GM19099 (cell line): Measurements from ENCODE around the gene FAM227B.

Source experiments
- POLR2A ChIP-seq: IDR thresholded peaks from 3 replicates; pipeline ENCODE4 v1.6.1; 2011; ENCODE audit warnings: low read depth; ENCODE audit not compliant: insufficient read length; ENCODE audit errors: extremely low read depth

The FAM227B gene, protein sequence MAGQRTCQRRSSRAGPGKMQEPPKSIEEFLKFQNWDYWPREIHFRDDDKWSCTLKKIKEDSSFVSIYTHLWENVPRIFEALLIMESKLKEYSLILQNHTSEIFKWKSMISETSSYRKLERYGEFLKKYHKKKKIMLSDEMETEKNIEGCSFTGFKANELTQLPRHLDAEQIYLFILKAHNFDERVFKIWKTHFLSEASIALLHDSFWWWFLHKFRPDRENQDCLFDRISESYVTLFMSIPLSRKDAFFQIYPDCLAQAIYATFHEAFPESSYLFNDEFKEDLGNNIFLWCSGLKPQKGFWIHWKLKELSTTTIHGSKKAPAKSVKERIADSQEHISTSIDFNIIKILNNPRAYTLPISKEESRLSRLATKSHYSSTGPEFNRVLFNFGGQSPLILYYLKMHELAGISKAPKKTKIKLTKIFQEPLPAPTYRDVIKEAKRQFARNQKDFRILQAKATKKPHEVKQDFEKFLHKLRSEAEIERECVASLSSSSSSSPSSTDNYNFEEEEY

DNA sequence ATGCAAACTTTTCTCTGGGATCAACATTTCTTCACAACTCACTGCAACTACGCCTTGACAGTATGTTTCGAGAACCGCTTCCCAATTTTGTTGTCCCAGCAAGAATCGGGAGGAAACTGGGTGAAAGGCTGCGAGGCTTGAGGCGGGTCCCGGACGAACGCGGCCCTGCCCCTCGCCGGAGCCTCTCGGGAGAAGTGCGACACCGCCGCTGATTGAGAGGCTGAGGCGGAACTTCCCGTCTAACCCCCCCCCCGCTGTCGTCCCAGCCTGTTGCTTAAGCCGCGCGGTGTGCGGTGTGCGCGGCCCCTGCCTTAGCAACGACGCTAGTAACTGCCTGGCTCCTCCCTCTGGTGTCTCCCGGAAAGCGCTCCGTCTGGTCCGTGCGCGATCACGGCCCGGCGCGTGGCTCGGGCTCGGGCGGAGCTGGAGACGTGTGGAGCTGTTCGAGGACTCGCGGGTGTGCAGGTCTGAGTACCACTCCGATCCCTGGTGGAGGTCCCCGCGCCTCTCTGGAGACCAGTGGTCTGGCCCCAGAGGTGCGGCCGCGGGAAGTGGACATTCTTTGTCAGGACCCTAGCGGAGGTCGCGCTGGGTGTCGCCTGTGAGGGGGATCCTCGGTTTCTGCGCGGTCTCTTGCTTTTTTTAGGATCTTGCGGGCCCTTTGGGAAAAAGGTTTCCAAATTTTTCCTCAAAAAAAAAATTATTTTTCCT is at the start of gene FAM227B, which contains the start of gene DTWD1:
FAM227B (minus strand) TSS at position 161 of the 711 bp plus-strand sequence. CDS start 5,647 bp downstream, outside the sequence.
DTWD1 (plus strand) TSS at position 391 of the 711 bp plus-strand sequence. CDS start 4,120 bp downstream, outside the sequence.
- peak; percentile 96 for TF ChIP-seq POLR2A

DNA sequence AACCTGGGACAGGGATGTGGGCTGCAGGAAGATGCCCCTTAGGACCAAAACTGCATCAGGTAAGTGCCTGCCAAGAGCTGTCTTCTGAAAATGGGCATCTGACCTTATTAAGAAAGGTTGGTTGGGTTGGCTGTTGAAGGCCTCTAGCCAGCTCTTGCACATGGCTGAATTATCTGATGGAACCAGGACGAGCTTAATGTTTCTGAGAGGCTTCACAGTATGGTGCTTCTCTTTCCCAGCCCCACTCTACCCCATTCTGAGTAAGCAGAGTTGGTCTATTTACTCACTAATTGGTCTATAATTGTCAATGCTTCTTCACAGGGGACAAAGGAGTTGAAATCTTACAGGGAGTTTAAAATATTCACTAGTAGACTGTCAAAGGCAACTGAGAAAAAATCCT is 48.7 kb upstream of the FAM227B start:
- TF ChIP-seq POLR2A, result no peak

DNA sequence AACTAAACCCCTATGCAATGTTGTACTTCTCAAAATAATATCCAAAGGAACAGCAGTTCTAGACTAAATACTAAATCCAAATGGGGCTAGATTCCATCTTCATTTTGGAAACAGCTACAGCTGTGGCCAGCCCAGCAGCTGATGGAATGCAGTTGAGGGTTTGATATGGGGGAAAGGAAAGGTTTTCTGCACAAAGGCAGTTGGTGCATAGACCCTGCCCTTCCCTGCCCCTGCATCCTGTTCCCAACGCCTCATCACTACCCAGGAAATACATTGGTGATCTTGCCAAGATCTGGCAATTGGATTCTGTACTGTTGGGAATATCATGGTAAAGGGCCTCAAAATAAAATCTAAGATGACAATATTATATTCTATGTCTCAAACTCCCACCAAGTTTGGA is 44.1 kb upstream of the FAM227B start:
- no peak for TF ChIP-seq POLR2A

DNA sequence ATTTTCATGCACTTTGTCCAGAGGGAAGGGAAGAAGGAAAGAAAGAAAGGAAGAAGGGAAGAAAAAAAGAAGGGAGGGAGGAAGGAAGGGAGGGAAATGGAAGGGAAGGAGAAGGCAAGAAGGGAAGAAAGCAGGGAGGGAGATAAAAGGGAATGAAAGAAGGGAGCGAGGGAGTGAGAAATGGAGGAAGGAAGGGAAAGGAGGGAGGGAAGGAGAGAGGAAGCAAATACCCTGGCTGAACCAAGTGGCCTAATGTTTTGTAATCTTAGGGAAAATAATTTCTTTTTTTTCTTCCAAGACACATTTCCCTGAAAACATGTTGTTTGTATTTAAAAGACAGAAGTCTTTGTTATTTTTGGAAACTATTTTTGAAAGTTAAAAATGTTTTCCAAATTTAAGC is 36.1 kb upstream of the FAM227B start:
- TF ChIP-seq POLR2A, result no peak

DNA sequence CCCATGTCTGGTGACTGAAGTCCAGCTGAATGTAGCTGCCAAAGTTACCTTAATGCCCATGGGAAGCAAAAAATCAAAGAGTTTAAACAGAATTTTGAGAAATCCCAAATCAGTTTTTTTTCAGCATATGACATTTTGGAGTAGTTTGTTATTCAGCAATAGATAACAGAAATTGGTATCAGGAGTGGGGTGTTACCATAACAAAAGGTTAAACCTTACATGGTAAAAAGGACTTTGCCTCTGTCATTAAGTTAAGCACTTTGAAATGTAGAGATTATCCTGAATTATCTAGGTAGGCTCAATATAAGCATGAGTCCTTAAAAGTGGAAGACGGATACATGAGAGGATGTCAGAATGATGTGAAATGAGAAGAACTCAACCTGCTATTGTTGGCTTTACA is 32.3 kb upstream of the FAM227B start:
- no peak for TF ChIP-seq POLR2A

DNA sequence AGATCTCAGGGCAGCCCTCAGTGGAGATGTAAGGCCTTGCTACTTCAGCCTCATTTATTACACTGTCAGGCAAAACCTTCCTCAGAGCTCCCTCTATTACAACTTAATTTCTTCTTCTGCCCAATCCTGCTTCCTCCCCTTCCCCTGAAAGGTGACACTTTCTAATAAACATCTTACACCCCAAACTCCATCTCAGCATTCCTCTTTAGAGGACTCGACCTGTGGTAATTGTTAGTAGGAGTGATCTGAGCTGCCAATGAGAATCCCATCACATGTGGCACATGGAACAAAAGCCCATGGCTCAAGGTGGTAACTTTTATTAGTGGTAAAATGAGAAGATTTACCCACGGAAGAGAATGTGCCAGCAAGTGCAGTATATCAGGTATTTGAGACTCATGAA is 30.1 kb upstream of the FAM227B start:
- no peak for TF ChIP-seq POLR2A

DNA sequence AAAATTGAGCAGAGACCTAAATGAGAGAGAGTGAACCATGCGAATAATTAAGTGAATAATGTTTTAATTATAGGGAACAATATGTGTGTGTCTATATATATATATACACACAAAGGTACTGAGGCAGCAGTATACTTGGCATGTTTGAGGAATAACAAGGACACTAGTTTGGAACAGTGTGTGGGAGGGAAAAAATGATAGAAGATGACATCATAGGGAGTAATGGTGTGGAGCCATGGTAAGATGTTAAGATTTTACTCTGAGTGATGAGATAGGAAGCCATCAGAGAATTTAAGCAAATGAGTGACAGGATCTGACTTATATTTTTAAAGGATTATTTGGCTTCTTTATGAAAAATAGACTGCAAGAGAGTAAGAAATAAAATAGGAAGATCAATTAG is 29.4 kb upstream of the FAM227B start:
- TF ChIP-seq POLR2A, result no peak

DNA sequence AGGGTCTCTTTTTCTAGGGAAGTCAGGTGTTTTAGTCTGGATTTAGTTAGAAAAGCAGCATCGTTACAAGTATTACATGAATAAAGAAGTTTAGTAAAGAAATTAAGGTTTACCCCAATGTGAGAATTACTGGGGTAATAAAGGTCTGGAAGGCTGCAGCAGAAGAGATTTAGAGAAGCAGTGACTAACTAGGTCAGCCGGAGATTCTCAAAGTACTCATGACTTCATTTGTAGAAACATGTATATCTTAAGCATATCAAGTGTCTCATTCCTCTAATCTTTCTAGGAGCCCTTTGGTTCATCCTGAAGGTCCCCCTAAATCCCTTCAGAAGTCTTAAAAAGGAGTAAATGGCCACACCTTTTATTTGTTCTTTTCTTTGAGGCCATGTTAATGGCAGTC is 26.3 kb upstream of the FAM227B start:
- no peak for TF ChIP-seq POLR2A

DNA sequence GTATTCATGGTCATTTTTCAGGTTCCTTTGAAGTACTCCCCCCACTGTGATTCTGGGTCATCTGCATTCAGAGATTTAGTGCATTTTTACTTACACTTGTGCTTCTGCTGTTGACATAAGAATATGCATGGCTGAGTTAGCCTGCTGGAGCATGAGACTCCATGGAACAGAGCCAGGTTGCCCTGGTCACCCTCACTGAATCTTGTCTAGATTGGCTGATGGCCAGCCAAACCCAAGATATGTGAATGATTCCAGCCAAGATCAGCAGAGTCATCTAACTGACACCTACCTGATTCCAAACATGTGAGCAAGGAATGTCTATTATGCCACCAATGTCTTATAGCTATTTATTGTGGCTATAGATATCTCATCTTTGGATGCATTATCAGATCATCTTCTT is 25.3 kb upstream of the FAM227B start:
- TF ChIP-seq POLR2A, result no peak

DNA sequence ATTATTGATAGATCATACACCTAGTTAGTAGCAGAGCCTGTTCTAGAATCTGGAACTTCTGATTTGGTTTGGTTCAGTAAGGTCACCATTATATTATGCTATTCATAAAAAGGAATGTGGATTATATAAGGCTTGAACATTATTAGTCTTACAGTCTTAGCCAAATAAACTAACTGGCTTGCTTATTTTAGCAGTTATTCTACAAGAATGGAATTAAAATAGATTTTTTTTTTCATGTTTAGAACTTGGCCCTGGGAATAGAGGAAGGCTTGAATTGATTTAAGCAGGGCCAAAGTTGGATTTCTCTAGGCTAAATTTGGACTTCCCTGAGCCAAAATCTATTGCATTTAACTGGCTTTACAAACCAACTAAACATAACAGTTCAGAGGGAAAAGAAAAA is 24.7 kb upstream of the FAM227B start:
- TF ChIP-seq POLR2A, result no peak

DNA sequence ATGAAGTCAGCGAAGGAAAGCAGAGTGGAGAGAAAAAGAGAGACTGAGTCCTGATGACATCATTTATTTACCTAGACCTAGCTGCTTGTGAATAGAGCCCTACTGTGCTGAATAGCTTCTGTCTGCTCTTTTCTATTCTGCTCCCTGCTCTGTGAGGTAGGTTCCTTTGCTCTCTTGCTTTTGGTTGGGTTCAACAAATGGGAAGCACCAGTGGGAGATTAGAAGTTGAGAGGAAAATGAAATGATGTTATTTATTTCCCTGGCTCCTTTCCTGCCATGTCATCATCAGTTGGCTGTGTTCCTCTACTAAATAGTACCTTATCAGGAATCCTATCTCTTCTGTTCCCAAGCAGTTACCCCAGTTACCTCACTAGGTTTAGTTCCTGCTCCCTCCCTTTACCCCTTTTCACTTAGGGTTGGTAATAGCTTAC is 23.8 kb upstream of the FAM227B start:
- TF ChIP-seq POLR2A, result no peak

DNA sequence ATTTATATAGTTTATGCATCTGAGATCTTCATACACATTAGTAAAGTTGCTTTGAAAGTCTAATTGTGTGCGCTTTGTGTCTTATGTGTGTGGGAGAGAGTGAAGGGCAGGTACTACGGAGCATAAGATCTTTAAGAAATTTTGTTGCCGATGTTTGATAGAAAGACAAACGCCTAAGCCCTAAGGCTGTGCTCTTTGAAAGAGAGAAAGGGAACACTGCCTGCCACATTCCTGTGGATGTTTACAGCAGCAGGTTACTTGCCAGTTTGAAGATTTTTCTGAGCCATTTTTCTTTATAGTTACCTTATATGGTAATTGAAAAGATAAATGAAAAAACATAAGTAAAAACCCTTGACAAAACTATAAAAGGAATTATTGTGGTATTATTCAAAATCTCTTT is 17.2 kb upstream of the FAM227B start:
- no peak for TF ChIP-seq POLR2A

DNA sequence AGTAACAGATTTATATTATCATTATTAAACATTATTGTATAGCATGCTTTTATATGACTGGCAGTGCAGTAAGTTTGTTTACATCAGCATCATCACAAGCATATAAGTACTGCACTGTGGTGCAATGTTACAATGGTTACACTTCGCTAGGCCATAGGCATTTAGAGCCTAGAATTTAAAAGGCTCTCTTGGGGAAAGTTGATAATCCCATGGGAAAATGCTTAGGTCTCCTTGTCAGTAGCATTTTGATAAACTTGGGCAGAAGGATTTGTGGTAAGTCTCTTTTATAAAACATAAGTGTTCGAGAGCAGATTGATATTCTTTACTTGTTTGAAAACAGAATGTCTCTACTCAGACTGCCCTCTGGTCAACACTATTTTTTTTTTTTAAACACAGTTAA is 7.8 kb upstream of the FAM227B start:
- TF ChIP-seq POLR2A, result no peak

DNA sequence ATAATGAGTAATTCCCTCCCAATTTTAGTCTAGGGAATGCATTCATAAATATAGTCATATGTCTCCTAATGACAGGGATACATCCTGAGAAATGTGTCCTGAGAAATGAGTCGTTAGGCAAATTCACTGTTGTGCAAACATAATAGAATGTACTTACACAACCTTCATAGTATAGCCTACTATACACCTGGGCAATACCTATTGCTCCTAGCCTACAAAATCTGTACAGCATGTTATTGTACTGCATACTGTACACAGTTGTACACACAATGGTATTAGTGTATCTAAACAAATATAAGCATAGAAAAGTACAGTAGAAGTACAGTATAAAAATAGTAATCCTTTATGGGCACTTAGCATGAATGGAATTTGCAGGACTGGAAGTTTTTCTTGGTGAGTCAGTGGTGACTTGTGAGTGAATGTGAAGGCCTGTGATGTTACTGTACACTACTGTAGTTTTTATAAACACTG is 6.8 kb upstream of the FAM227B start:
- no peak for TF ChIP-seq POLR2A

DNA sequence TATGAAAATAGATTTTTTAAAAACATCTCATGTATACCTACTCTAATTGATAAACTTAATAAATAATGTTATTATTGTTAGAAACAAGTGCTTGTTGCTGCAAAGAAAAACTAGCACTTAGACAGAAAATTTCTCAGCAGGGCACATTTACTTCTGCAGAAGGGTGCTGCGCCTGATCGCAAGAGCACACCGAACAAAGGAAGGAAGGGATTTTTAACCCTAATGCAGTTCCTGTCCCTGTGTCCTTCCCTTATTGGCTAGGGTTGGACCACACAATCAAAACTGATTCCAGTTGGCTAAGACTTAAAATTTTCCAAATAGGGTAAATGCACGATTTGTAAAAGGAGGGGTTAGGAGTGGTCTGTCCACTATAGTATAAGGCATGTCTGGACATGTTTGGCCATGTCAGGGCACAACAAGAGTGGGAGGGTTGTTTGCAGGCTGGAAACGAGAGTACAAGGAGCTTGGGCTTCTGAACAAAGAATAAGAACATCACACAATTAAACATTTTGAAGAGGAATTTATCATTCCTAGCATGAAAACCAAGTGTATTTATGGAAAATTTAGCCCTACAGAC is 4.9 kb upstream of the FAM227B start:
- TF ChIP-seq POLR2A, result no peak

DNA sequence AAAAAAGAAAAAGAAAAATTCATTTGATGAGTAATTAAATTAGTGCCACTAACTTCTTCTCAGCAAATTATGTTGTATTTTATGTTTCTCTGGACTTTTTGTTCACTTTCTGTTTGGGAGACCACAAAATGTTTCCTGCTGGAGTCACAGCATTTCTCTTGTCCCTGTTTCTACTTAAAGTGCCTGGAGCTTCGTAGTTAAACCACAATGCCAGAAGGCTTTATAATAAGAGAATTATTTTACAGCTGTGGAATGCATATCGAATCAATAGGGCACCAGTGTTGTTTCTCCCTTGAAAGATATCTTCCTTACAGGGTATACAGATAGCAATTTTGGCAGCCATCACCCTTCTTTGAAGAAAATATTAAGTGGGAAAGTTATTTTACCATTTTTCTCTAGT is 3.4 kb upstream of the FAM227B start:
- TF ChIP-seq POLR2A, result no peak

DNA sequence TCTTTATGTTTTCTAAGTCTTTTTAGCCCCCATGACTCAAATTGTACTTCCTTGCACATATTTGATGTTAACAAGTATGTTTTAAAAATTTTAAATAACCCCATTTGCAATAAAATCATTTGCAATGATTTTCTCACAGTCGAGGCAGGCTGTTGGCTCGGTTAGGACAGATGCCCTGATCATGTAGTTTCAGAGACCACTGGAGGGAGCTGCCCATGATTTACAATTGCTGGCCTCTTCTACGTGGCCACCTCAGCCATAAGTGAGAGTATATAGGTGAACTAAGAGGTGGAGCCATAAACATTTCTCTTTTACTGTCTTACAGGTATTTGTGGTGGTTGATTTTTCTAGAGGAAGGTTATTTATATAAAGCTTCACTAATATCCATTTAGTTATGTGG is 1.9 kb upstream of the FAM227B start:
- no peak for TF ChIP-seq POLR2A
